Measurements from ENCODE around the gene CACNG4.
"Not testable (repeated sequence)": the region's sequence is repeated elsewhere in the genome, so short reads cannot be mapped to it uniquely, and the experiment has no call there.

The CACNG4 gene

GRCh38 chr17:66964930-66965800, 658 bp downstream of the CACNG4 start:
- FAIRE-seq, result no peak

DNA sequence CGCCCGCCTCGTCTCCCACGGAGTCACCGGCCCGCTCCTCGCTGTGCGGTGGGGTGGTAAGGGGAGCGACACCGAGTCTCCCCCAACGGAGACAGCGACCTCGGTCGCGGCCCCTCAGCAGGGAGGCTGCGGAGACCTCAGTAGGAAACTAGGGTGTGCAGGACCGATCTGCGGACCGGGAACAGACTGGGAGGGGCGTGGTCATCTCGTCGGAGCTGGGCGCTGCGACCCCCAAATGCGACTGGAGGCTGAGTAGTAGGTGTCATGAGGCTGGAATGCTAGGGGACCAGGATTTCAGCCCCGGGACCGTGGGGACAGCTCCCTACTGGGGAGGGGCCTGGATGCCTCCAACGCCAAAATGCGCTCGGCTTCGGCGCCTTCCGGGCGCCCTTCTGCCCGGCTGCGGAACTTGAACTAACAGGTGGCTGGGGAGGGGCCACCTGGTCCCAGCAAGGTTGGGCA, 1.3 kb downstream of the CACNG4 start:
- FAIRE-seq, result no peak

GRCh38 chr17:66966298-66966697, 1.8 kb downstream of the CACNG4 start:
- no peak for FAIRE-seq

- FAIRE-seq, result no peak
These were observed 2.4 kb downstream of the CACNG4 start for GRCh38 chr17:66966704-66967418.

DNA sequence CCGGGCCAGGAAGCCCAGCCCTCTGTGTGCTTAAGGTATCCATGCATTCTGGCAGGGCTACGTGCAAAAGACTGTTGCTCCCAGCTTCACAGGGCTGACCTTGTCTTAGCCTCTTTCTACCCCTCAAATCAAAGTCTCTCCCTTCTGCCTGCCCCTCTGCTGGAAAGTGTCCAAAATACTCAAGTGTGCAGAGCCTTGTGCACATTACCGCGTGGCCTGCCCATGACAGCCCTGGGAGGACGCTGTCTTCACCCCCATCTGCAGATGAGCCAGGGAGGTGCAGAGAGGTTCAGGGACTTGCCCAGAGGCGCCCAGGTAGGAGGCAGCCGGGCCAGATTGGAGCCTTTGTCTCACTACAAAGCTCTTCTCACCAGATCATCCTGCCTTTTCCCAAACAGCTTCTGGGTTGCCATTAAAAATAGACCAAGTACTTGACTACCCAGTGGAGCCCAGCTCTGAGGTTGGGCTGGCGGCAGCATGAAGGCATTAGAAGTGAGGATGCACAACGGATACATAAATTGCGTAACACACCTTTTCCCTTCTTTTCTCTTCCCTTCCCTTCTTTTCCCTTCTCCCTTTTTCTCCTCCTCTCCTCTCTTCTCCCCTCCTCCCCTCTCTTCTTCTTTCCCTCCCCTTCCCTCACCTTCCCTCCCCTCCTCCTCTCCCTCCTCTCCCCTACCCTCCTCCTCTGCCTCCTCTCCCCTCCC, 3.5 kb downstream of the CACNG4 start:
- FAIRE-seq, result no peak

GRCh38 chr17:66968916-66969315, 4.4 kb downstream of the CACNG4 start:
- FAIRE-seq, result no peak

DNA sequence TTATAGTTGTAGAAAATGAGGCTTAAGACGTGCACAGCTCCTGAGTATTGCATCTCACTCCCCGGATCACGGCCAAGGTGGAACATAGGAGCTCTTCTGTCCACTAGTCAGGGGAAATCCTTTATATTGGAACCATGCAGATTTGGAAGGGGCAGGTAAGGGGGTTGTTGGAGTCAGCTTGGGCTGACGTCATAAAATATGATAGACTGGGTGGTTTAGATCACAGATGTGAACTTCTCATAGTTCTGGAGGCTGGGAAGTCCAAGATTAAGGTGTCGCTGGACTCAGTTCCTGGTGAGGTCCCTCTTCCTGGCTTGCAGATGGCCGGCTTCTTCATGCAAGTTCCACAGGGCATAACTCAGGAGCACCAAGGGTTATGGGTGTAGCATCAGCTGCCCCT, 5.6 kb downstream of the CACNG4 start:
- no peak for FAIRE-seq

DNA sequence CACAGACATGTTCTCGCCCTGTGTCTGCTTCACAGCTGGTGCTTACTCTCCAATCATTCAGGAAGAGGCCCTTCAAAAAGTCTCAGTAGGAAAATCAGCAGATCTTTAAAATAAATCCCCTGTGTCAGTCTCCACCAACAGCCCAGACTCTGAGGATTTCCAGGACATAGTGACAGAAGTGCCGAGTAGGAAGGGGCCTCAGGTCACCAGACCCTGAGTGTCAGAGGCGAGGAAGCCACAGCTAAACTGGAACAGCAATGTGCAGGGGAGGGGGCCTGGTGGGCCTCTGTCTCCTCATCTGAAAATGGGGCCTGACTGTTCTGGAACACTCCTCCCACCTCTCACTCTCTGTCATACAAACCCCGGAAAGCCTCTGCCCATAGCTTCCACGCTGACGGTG, 6.3 kb downstream of the CACNG4 start:
- FAIRE-seq, result no peak

DNA sequence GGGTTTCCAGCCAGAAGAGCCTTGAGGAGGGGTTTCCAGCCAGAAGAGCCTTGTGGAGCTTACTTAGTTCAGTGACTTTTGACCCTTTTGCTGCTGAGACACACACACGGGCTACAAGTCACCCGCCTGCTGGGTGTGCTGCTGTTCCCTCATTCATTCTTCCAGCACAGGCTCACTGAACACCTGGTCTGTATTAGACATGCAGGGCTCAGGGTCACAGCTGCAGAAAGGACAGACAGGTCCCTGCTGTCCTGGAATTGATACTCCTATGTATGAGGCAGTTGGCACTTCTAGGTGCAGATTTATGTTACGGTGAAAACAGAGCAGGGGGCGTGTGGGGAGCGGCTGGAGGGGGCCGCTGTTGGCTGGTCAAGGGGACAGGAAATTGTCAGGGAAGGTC, 6.8 kb downstream of the CACNG4 start:
- FAIRE-seq, result no peak

GRCh38 chr17:66971730-66972441, 7.4 kb downstream of the CACNG4 start:
- FAIRE-seq, result no peak

- not testable (repeated sequence) for FAIRE-seq
These were observed 7.9 kb downstream of the CACNG4 start for GRCh38 chr17:66972442-66972830.

- FAIRE-seq, result no peak
These were observed 10.7 kb downstream of the CACNG4 start for GRCh38 chr17:66975188-66975587.

DNA sequence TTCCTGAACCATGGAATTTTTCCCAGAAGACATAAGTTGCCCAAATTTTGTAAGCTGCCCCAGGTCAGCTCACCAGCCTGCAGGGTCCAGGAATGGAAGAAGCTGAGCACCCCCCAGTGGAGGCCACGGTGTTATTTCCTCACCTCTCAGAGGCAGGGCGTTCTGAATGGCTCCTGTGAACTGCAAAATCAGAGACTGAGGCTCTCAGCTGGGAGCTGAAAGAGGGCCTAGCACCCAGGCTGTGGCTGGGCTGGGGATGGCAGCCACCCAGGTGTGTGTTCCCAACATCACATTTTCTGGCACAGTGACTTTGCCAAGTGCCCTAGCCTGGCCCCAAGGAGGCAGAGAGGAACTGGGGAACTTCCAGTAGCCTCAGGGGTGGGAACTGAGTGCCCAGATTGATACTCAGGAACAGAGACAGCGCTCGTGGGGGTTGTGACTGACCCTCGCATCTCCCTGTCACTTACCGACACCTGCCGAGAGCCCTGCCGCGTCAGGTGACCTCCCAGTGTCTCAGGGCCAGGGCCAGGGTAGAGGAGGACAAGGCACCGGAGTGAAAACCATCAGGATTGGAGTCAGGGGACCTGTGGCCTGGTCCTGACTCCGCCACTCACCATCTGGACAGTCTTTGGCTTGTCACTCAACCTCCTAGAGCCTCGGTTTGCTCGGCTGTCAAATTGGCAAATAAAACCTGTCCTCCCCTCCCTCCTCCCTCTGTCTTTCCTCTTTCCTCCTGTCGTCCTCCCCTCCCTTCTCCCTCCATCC, 11.3 kb downstream of the CACNG4 start:
- no peak for FAIRE-seq

GRCh38 chr17:66976379-66976663, 11.8 kb downstream of the CACNG4 start:
- no peak for FAIRE-seq

GRCh38 chr17:66976781-66977201, 12.3 kb downstream of the CACNG4 start:
- no peak for FAIRE-seq

GRCh38 chr17:66978514-66979061, 14.1 kb downstream of the CACNG4 start:
- no peak for FAIRE-seq

- no peak for FAIRE-seq
These were observed 16.4 kb downstream of the CACNG4 start for GRCh38 chr17:66980896-66981295.

GRCh38 chr17:66981983-66982508, 17.5 kb downstream of the CACNG4 start:
- FAIRE-seq, result no peak

DNA sequence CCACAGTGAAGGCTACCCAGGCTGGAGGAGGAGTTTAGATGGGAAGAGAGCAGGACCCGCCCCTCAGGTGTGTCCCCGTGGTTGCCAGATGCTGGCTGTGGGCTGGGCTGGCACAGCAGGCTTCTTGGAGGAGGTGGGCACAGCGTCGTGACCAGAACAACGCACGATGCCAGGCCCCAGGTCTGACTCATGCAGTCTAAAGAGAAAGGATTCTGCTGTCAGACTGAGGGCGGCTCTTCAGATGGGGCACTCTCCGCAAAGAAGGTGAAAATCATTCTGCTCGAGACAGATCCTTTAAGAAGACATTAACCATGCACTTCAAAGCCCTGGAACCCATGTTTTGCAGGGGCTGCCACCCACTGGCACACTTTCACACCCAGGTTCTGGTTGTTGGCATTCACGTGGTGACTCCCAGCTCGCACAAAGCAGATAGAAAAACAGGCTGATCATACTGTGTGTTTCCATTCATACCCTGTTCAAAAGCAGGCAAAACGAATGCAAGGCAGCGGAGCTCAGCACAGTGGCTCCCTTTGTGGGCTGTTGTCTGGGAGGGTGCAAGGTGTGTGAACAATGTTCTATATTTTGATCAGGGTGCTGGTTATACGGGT, 19.0 kb downstream of the CACNG4 start:
- FAIRE-seq, result no peak

GRCh38 chr17:66984730-66985129, 20.2 kb downstream of the CACNG4 start:
- no peak for FAIRE-seq
